ENCODE results near the gene TAF10. TPM values are rescaled to one million over a fixed set of nuclear protein-coding genes. Genes with fewer than 3 reads are reported as not detected.
A peak's percentile ranks its signal among the peaks of the same experiment; 100 is the strongest.

TAF10 gene
- total and polyA plus RNA-seq, 2 of the 13 experiments (the other 11 are each of a cell fraction or from before 2014, with no cell fraction given), result 71.3 to 134 TPM

GRCh38 chr11:6603287-6604080 lies 8.5 kb downstream of the TAF10 start, which contains the start of the genes ILK and RRP8 (continued):
- TF ChIP-seq JUNB (CRISPR knock-in tag; IDR thresholded peaks at IDR 0.05; ENCODE audit: borderline replicate concordance), result no peak
- peak; percentile 95 for TF ChIP-seq KMT2A (CRISPR knock-in tag; IDR thresholded peaks at IDR 0.05)
- TF ChIP-seq, protein P1, sequence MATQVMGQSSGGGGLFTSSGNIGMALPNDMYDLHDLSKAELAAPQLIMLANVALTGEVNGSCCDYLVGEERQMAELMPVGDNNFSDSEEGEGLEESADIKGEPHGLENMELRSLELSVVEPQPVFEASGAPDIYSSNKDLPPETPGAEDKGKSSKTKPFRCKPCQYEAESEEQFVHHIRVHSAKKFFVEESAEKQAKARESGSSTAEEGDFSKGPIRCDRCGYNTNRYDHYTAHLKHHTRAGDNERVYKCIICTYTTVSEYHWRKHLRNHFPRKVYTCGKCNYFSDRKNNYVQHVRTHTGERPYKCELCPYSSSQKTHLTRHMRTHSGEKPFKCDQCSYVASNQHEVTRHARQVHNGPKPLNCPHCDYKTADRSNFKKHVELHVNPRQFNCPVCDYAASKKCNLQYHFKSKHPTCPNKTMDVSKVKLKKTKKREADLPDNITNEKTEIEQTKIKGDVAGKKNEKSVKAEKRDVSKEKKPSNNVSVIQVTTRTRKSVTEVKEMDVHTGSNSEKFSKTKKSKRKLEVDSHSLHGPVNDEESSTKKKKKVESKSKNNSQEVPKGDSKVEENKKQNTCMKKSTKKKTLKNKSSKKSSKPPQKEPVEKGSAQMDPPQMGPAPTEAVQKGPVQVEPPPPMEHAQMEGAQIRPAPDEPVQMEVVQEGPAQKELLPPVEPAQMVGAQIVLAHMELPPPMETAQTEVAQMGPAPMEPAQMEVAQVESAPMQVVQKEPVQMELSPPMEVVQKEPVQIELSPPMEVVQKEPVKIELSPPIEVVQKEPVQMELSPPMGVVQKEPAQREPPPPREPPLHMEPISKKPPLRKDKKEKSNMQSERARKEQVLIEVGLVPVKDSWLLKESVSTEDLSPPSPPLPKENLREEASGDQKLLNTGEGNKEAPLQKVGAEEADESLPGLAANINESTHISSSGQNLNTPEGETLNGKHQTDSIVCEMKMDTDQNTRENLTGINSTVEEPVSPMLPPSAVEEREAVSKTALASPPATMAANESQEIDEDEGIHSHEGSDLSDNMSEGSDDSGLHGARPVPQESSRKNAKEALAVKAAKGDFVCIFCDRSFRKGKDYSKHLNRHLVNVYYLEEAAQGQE (IDR thresholded peaks at IDR 0.05; ENCODE audit: borderline replicate concordance in 1 of 2, low read depth in 1 of 2, low read length in 2 of 2), result peak in 1 of 2 experiments; percentile 43; a peak in 1 of 4 replicates
- TF ChIP-seq SMAD3 (CRISPR knock-in tag; IDR thresholded peaks at IDR 0.05), result peak; percentile 81
- peak; percentile 54; the same call in 1 of the 2 replicates for TF ChIP-seq MED1 (CRISPR knock-in tag; IDR thresholded peaks at IDR 0.05)
- TF ChIP-seq ZSCAN12 (CRISPR knock-in tag; IDR thresholded peaks at IDR 0.05), result no peak
- no peak for TF ChIP-seq ZFP41 (CRISPR knock-in tag; IDR thresholded peaks at IDR 0.05; ENCODE audit: borderline replicate concordance)
- TF ChIP-seq NFE2L2 (IDR thresholded peaks at IDR 0.05; ENCODE audit: low read length), result no peak
- no peak for TF ChIP-seq NCOA1 (CRISPR knock-in tag; IDR thresholded peaks at IDR 0.05)
- peak; percentile 70 for TF ChIP-seq FOXO1 (CRISPR knock-in tag; IDR thresholded peaks at IDR 0.05)
- no peak; the same call in 1 of the 2 replicates for TF ChIP-seq ZNF780A (CRISPR knock-in tag; IDR thresholded peaks at IDR 0.05)
- TF ChIP-seq ZNF615 (CRISPR knock-in tag; IDR thresholded peaks at IDR 0.05; ENCODE audit: borderline replicate concordance), result no peak
- TF ChIP-seq ELF4 (CRISPR knock-in tag; IDR thresholded peaks at IDR 0.05; ENCODE audit: borderline replicate concordance), result peak; percentile 56; the same call in 1 of the 2 replicates
- TF ChIP-seq ZNF138 (CRISPR knock-in tag; IDR thresholded peaks at IDR 0.05; ENCODE audit: low read depth), result peak; percentile 70; the same call in 1 of the 2 replicates
- peak; percentile 63 for TF ChIP-seq TEAD3 (CRISPR knock-in tag; optimal IDR thresholded peaks at IDR 0.05; ENCODE audit: borderline replicate concordance)
- TF ChIP-seq TGIF2 (CRISPR knock-in tag; IDR thresholded peaks at IDR 0.05), result peak; percentile 99
- TF ChIP-seq ZNF251 (CRISPR knock-in tag; IDR thresholded peaks at IDR 0.05), result no peak
- TF ChIP-seq TRIM24 (CRISPR knock-in tag; IDR thresholded peaks at IDR 0.05), result peak; percentile 30; the same call in 1 of the 2 replicates
- TF ChIP-seq MAFK (conservative IDR thresholded peaks at IDR 0.05 in 1 of 2, IDR thresholded peaks at IDR 0.05 in 1 of 2; ENCODE audit: low read length in 2 of 2), result no peak
- peak; percentile 73 for TF ChIP-seq RBM39 (IDR thresholded peaks at IDR 0.05; ENCODE audit: low read depth, low read length, poor library complexity, severe bottlenecking)
- peak; percentile 69 for TF ChIP-seq NCOA2 (CRISPR knock-in tag; IDR thresholded peaks at IDR 0.05)
- TF ChIP-seq PPARG (CRISPR knock-in tag; conservative IDR thresholded peaks at IDR 0.05), result 0 out of 2 replicates have a peak, but pooled peaks have one; percentile 29
- TF ChIP-seq NONO (IDR thresholded peaks at IDR 0.05), result no peak
- peak; percentile 95; the same call in 1 of the 2 replicates for TF ChIP-seq NONO (CRISPR knock-in tag; conservative IDR thresholded peaks at IDR 0.05)
- TF ChIP-seq KDM5A (IDR thresholded peaks at IDR 0.05; ENCODE audit: borderline replicate concordance, low read length), result peak; percentile 77
- peak; percentile 87 for TF ChIP-seq ZNF329 (CRISPR knock-in tag; IDR thresholded peaks at IDR 0.05; ENCODE audit: low read depth)

All from HepG2 (cell line).